Measurements from ENCODE around the gene ALK.

- TF ChIP-seq EZH2phosphoT487 (IDR thresholded peaks at IDR 0.05; ENCODE audit: low read depth) (no peak), CTCF (IDR thresholded peaks at IDR 0.05; ENCODE audit: low read depth, low read length) (no peak)
Observed at GRCh38 chr2:29412197-29412925, 509.0 kb downstream of the ALK start.
